Bronchial epithelial cell (primary cell): ENCODE results near the gene DUSP16. TPM values are rescaled to one million over a fixed set of nuclear protein-coding genes. Genes with fewer than 3 reads are reported as not detected.

Experiments
- DNase-seq: peaks from one replicate; pipeline ENCODE4 v3.0.0-alpha.2; 2010; ENCODE audit warnings: low read depth
- FAIRE-seq: peaks from 2 replicates; lab custom pipeline; 2011; peaks lifted over from hg19 to GRCh38; lab: Jason Lieb, UNC
- H3K27me3 ChIP-seq: 2 replicates; pipeline ENCODE4 v1.5.1; 2011; ENCODE audit warnings: low read length; ENCODE audit not compliant: control insufficient read depth, insufficient read depth
- H3K36me3 ChIP-seq: 2 replicates; pipeline ENCODE4 v1.5.1; 2011; ENCODE audit warnings: low read length; ENCODE audit not compliant: control insufficient read depth, insufficient read depth
- H3K4me3 ChIP-seq: 2 replicates; pipeline ENCODE4 v1.5.1; 2011; ENCODE audit warnings: mild to moderate bottlenecking, low read depth, low read length, control low read depth
- total RNA-seq: library from RNA; depleted of rRNA; stranded (reverse); fragments of >200 nt; gene quantifications from 2 replicates; pipeline ENCODE4 v1.2.1, GENCODE V29; 2014
- TF ChIP-seq, protein P1 (sequence below): IDR thresholded peaks from 2 replicates; pipeline ENCODE4 v1.5.1; 2011; ENCODE audit warnings: mild to moderate bottlenecking, moderate library complexity, low read length, control low read depth, inconsistent platforms; ENCODE audit not compliant: insufficient read depth, severe bottlenecking

Gene DUSP16
- total RNA-seq, 1 donor from 2014 or later, result 14.2 TPM

DNA sequence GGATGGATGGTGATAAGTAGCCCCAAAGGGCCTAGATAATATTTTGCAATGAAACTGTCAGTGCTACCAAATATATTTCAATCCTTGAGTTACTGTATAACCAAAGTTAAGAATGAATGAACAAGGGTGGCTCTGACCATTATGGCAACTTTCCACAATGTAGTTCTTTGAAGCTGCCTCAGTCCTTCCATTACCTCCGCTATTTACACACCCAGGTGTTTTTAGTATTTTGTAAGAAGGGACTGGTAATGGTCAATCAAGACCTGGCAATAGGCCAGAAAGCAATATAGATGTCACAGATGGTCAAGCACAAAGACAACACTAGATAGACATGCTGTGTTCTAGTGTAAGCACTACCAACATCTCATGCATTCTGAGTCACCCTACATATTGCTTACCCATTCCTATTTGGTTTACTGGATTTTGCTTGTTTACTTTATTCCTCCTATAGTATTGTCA is 16.3 kb downstream of the DUSP16 start:
- TF ChIP-seq, protein P1, sequence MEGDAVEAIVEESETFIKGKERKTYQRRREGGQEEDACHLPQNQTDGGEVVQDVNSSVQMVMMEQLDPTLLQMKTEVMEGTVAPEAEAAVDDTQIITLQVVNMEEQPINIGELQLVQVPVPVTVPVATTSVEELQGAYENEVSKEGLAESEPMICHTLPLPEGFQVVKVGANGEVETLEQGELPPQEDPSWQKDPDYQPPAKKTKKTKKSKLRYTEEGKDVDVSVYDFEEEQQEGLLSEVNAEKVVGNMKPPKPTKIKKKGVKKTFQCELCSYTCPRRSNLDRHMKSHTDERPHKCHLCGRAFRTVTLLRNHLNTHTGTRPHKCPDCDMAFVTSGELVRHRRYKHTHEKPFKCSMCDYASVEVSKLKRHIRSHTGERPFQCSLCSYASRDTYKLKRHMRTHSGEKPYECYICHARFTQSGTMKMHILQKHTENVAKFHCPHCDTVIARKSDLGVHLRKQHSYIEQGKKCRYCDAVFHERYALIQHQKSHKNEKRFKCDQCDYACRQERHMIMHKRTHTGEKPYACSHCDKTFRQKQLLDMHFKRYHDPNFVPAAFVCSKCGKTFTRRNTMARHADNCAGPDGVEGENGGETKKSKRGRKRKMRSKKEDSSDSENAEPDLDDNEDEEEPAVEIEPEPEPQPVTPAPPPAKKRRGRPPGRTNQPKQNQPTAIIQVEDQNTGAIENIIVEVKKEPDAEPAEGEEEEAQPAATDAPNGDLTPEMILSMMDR, result no peak
- no peak overlapping the region for H3K4me3 ChIP-seq
- no peak for FAIRE-seq
- DNase-seq, result peak; percentile 47
- no peaks in the 10 kb centered on the region for H3K36me3 ChIP-seq
- no peaks in the 10 kb centered on the region for H3K27me3 ChIP-seq

- Histone ChIP-seq H3K4me3 (no peak overlapping the region), H3K27me3 (no peaks in the 10 kb centered on the region), H3K36me3 (no peaks in the 10 kb centered on the region)
- FAIRE-seq, result no peak
- TF ChIP-seq, protein P1, result no peak
- DNase-seq, result no peak
Measured at GRCh38 chr12:12543959-12544358, 18.7 kb downstream of the DUSP16 start.

- DNase-seq (no peak), FAIRE-seq (no peak)
- Histone ChIP-seq H3K36me3 (no peaks in the 10 kb centered on the region), H3K27me3 (no peaks in the 10 kb centered on the region), H3K4me3 (no peak overlapping the region)
- TF ChIP-seq, protein P1, result no peak
Measured at GRCh38 chr12:12542964-12543363, 19.7 kb downstream of the DUSP16 start.

DNA sequence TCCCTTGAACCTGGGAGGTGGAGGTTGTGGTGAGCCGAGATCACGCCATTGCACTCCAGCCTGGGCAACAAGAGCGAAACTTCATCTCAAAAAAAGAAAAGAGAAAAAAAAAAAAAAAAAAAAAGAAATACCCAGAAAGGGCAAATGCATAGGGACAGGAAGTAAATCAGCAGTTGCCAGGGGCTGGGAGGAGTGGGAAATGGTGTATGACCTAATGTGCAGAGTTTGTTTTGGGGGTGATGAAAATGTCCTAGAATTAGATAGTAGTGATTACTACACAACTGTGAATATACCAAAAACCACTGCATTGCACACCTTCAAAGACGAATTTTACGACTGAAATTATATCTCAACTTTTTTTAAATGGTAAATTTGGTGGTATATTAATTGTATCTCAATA is 20.4 kb downstream of the DUSP16 start:
- no peaks in the 10 kb centered on the region for H3K27me3 ChIP-seq
- FAIRE-seq, result no peak

GRCh38 chr12:12541782-12542181 is 20.9 kb downstream of the DUSP16 start:
- no peak for FAIRE-seq
- no peak for DNase-seq
- Histone ChIP-seq H3K27me3 (no peaks in the 10 kb centered on the region), H3K4me3 (no peak overlapping the region), H3K36me3 (no peaks in the 10 kb centered on the region)
- TF ChIP-seq, protein P1, result no peak

More for the DNA sequence above, 20.4 kb downstream of the DUSP16 start:
- TF ChIP-seq, protein P1, result no peak
- no peak overlapping the region for H3K4me3 ChIP-seq
- no peak for DNase-seq
- H3K36me3 ChIP-seq, result no peaks in the 10 kb centered on the region
